LNCAP (cell line): ENCODE measurements around the gene CADM1.

Experiments
- TF ChIP-seq, protein P1 (sequence below): fragments of 450-650 bp; IDR thresholded peaks from 2 replicates; pipeline ENCODE4 v1.5.1; 2017; ENCODE audit warnings: mild to moderate bottlenecking

Gene CADM1

GRCh38 chr11:115366826-115367225 lies 137.4 kb downstream of the CADM1 start:
- TF ChIP-seq, protein P1, sequence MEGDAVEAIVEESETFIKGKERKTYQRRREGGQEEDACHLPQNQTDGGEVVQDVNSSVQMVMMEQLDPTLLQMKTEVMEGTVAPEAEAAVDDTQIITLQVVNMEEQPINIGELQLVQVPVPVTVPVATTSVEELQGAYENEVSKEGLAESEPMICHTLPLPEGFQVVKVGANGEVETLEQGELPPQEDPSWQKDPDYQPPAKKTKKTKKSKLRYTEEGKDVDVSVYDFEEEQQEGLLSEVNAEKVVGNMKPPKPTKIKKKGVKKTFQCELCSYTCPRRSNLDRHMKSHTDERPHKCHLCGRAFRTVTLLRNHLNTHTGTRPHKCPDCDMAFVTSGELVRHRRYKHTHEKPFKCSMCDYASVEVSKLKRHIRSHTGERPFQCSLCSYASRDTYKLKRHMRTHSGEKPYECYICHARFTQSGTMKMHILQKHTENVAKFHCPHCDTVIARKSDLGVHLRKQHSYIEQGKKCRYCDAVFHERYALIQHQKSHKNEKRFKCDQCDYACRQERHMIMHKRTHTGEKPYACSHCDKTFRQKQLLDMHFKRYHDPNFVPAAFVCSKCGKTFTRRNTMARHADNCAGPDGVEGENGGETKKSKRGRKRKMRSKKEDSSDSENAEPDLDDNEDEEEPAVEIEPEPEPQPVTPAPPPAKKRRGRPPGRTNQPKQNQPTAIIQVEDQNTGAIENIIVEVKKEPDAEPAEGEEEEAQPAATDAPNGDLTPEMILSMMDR: no peak

DNA sequence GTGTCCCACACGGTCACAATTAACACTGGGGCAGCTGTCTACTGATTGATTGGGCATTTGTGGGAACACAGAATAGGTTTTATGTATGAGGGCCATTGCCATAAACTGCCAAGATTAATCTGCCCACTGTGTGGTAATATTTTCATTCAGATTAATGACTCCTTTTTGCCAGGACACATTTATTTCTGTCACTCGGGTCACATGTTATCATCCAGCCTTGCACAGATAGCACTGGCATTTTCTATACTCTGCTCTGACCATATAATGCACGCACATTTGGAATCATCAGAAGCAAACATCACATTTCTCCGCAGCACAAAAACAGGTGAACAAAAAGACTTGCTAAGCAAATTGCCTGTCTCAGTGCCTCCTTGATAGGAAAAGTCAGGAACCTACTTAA lies 138.3 kb downstream of the CADM1 start:
- TF ChIP-seq, protein P1: no peak

- TF ChIP-seq, protein P1: no peak
These were observed 139.3 kb downstream of the CADM1 start for GRCh38 chr11:115364896-115365295.

- TF ChIP-seq, protein P1: no peak
These were observed 140.3 kb downstream of the CADM1 start for GRCh38 chr11:115363921-115364320.

DNA sequence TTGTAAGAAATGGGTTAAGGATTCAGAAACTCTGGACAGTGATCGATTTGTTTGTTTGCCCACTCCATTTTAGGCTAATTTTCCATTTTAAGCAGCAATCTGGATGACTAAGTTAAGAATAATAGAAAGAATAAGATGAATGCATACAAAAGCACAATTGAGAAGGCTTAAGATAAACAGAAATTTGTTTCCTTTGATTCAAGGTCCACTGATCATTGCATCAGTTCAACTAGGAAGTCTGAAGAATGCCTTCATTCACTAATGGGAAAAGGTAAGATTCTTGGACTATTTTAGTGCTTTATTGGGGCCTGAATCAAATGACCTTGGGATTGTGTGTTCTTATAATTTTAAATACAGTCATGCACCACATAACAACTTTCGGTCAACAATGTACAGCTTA lies 140.8 kb downstream of the CADM1 start:
- TF ChIP-seq, protein P1: no peak

GRCh38 chr11:115362997-115363396 lies 141.2 kb downstream of the CADM1 start:
- TF ChIP-seq, protein P1: no peak

GRCh38 chr11:115361025-115361424 lies 143.2 kb downstream of the CADM1 start:
- TF ChIP-seq, protein P1: no peak

GRCh38 chr11:115360186-115360824 lies 143.9 kb downstream of the CADM1 start:
- TF ChIP-seq, protein P1: no peak
